ENCODE data around the gene ITGB3.
A peak's percentile ranks its signal among the peaks of the same experiment; 100 is the strongest.

The ITGB3 gene

DNA sequence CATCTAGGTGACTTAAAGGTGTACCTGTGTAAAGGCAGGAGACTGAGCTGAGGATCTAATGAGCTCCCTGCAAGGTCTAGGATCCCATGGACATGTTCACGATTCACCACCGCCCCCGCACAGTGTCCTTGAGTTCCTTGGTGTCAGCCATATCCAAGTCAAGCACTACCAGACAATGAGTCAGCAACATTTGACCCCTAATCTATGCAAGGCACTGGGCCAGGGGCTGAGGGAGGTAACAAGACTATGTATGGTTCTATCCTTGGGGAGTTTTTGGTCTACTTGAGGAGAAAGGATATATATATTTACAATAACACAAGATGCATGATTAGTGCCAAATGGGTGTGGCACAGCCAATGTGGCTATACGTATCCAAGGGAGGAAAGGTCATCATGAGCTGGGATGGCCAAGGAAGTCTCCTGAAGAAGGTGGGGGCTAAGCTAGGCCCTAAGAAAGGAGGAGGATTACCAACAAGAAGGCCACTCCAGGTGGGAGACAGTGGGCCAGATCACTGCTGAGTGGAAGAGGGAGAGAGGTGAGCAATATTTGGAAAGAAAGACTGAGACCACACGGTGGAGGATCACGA, 35.0 kb downstream of the ITGB3 start:
- in situ Hi-C loops (cut with MboI; ENCODE audit: low pct_unique_long_range_greater_than_20kb, low sequenced_read_pairs), result no loop called here
- DNase-seq, result no peak

DNA sequence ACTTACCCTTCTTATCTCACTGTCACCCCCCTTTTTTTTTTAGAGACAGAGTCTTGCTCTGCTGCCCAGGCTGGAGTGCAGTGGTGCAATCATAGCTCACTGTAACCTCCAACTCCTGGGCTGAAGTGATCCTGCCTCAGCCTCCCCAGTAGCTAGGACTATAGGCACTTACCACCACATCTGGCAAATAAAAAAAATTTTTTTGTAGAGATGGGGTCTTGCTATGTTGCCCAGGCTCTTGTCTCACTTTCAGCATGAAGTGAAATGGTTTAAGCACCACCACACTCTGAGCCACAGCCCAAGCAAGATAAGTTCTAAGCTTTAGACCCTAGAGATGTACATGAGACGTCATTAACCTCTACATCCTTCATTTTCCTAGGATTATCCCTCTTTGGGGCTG, 35.7 kb downstream of the ITGB3 start:
- no peak for DNase-seq
- in situ Hi-C loops (cut with MboI; ENCODE audit: low pct_unique_long_range_greater_than_20kb, low sequenced_read_pairs), result no loop called here

DNA sequence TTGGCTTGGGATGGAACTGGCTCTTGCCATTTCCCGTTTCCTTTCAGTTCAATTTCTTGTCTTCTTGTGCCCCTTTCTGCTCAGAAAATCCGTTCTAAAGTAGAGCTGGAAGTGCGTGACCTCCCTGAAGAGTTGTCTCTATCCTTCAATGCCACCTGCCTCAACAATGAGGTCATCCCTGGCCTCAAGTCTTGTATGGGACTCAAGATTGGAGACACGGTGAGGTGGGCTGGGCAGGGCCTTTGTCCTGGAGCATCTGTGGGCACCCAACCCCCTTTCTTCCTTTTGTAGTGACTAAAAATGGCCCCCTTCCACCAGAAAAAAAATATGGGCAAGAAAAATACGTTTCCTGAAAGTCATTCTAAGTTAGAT, 37.2 kb downstream of the ITGB3 start:
- no peak for DNase-seq
- in situ Hi-C loops (cut with MboI; ENCODE audit: low pct_unique_long_range_greater_than_20kb, low sequenced_read_pairs), result no loop called here

DNA sequence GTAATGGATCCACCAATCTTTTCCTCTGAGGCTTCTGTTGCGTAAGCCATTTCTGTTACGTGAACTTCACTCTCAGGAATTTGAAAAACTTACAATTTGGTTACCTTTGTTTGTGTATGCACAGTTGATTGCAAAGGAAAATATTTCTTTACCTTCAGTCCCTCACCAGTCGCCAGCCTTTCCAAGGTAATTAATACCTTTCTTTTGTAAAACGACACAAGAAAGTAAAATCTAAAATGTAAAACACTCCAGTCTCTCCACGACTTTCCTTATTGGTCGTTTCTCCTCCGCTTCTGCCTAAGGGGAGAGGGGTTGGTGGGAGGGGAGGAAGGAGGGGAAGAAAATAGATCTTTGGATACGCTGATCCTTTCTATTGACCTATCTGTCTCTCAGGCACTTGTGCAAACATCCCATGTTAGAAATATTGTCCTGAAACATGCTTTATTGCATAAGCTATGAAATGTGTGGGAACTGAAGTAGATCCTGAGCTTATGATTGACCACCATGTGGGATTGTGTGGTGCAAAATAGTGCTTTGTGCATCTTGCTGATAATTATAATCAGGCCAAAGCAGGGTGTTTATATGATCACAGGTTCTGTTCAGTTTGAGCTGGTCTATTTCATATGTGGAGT, 37.7 kb downstream of the ITGB3 start:
- no peak for DNase-seq
- in situ Hi-C loops (cut with MboI; ENCODE audit: low pct_unique_long_range_greater_than_20kb, low sequenced_read_pairs), result no loop called here

DNA sequence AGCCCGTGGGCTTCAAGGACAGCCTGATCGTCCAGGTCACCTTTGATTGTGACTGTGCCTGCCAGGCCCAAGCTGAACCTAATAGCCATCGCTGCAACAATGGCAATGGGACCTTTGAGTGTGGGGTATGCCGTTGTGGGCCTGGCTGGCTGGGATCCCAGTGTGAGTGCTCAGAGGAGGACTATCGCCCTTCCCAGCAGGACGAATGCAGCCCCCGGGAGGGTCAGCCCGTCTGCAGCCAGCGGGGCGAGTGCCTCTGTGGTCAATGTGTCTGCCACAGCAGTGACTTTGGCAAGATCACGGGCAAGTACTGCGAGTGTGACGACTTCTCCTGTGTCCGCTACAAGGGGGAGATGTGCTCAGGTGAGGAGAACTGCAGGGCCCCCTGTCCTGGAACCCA, 38.6 kb downstream of the ITGB3 start:
- no peak for DNase-seq
- in situ Hi-C loops (cut with MboI; ENCODE audit: low pct_unique_long_range_greater_than_20kb, low sequenced_read_pairs), result no loop called here

DNA sequence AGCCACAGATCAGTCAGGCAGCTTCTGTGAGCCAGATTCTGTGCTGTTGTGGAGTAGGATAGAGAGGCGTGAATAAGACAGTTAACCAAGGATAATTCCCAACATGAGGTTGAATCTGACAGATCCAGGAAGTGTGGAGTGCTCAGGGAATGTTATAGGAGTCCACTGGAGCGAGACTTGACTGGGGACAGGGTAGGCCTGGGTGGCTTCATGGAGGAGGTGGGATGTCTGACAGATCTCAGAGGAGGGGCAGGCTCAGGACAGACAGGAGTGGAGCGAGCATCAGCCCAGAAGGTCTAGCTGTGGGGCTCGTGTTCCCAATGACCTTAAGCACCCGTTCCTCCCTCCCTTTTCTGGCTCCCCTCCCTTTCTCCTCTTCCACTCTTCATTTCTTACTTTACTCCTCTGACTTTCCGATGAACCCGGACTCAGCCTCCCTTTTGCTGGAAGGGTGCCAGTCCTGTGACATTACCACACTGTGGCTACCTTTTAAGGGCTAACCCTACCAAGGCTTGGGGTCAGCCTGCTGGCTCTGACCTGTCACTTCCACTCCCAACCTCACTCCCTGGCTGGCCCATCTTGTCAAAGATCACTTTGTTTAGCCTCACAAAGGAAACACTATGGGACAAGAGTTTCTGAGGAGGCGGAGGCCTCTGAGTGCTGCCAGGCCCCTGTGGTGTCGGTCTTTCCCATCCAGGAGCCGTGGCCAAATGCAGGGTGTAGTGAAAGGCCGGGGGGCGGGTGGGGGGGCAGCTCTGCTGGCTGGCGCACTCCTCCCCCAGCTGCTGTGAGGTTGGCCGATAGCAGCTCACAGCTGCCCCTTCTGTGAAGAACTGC, 41.6 kb downstream of the ITGB3 start:
- DNase-seq, result no peak

DNA sequence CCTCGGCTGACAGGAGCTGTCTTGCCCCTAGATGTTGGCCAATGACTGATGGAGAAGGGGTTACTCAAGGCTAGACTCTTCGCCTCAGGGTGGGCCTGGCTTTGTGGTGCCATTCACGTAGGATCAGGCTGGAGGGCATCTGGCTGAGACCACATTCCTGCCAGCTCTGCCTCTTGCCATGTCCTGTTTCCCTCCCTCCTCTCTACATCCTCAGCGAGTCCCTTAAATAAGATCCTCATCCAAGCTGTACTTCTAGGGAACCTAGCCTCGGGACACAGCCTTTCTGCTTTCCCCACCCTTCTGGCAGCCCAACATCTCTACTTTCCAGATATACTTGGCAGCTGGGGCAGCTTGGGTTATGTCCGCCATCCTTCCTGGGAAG, 42.2 kb downstream of the ITGB3 start:
- DNase-seq, result no peak
- in situ Hi-C loops (cut with MboI; ENCODE audit: low pct_unique_long_range_greater_than_20kb, low sequenced_read_pairs), result no loop called here

More for the DNA sequence above, 41.6 kb downstream of the ITGB3 start:
- in situ Hi-C loops (cut with MboI; ENCODE audit: low pct_unique_long_range_greater_than_20kb, low sequenced_read_pairs), result no loop called here

DNA sequence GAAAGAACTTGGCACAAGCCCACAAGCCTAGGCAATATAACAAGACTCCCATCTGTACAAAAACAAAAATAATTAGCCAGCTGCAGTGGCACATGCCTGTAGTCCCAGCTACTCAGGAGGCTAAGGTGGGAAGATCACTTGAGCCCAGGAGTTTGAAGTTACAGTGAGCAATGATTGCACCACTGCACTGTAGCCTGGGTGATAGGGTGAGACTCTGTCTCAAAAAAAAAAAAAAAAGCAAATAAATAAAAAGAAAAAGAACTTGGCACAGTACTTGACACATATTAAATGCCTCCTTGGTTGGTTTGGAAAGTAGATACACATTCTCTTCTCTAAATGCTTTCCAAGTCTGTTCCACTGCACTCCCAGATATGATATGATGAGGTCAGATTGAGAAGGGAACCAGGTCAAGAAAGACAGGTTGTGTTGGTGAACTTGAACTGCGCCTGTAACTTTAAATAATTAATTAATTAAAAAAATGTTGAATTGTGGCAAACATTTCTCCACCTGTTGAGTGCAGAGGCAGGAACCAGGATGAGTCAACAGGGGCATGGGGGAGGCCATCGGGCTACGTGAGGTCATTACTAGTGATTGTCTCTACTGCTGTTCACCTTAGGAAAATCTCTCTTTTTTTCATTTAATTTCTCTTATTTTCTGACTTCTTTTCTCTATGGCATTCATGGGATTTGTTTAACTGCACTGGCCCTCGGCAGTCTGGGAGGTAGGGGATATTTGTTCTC, 44.2 kb downstream of the ITGB3 start:
- in situ Hi-C loops (cut with MboI; ENCODE audit: low pct_unique_long_range_greater_than_20kb, low sequenced_read_pairs), result no loop called here
- DNase-seq, result no peak

DNA sequence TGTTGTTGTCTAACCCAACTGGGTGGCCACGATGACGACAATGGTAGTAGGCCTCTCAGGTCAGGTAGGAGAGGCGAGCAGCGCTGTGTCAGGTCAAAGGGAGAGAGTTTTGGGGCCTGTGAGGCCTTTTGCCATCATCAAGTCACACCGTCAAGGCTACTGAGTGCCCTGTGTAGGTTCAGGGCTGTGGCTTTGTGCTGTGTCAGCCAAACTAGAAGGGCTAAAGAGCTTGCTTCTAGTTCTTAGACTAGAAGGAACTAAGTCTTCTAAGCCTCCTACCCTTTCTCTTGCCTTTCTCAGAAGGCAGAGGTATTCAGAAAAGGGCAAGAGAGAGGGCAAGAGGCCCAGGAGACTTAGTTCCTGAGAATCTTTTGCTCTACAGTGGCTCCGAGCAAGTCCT, 45.1 kb downstream of the ITGB3 start:
- no peak for DNase-seq

DNA sequence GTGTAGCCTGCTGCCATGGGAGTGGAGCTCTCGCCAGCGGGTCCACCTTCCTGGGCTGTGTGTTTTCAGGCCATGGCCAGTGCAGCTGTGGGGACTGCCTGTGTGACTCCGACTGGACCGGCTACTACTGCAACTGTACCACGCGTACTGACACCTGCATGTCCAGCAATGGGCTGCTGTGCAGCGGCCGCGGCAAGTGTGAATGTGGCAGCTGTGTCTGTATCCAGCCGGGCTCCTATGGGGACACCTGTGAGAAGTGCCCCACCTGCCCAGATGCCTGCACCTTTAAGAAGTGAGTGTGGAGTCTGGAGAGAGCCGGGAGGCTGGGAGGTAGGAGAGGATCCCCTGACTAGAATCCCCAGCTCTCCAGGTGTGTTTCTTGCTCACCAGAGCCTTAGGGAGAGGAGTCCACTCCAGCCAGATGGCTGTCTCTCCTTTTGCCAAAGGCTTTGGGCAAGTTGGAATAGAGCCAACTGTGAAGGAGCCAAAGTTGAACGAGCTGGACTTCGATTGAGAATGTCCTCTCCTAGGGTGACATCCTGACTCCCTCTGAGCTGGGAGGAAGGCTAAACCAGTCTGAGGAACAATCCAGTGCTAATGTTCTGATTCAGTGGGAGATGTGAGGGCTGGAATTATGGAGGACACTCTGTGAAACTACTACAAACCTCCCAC, 45.7 kb downstream of the ITGB3 start:
- in situ Hi-C loops (cut with MboI; ENCODE audit: low pct_unique_long_range_greater_than_20kb, low sequenced_read_pairs), result no loop called here
- no peak for DNase-seq

More for the DNA sequence above, 45.1 kb downstream of the ITGB3 start:
- in situ Hi-C loops (cut with MboI; ENCODE audit: low pct_unique_long_range_greater_than_20kb, low sequenced_read_pairs), result no loop called here

DNA sequence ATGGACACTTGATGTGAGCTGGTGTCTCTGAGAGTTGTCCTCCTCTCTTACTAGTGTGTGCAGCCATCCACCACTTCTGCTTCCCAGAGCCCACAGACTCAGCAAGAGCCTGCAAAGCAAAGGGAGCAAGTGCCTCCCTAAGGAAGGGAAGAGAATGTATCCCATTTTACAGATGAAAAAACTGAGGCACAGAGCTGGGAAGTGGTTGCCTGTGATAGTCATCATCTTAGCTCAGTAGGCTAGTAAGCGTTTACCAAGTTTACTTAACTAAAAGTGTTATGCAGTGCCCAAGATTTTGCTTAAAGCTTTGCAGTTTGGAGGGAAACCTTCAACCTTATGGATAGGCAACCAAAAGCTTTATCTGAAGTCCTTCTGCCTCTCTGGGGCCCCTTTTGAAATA, 47.1 kb downstream of the ITGB3 start:
- in situ Hi-C loops (cut with MboI; ENCODE audit: low pct_unique_long_range_greater_than_20kb, low sequenced_read_pairs), result no loop called here
- DNase-seq, result no peak

DNA sequence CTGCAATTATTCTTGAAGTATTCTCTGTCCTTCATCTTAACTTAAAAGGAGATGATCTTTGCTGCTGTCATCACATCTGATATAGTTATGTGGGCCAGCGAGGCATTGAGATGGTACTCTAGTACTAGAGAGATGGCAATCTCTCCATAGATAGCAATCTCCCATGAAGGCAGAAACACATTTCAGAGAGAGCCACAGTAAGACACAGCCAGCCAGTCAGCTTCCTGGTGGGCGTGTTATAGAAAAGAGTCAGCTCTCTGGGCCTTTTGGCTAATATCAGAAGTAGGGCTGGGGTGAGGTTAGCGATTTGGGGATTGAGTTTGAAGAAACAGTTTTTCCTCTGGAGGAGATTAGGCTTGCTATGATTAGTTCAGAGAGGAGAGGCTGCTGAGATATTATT, 47.5 kb downstream of the ITGB3 start:
- in situ Hi-C loops (cut with MboI; ENCODE audit: low pct_unique_long_range_greater_than_20kb, low sequenced_read_pairs), result no loop called here
- DNase-seq, result no peak

DNA sequence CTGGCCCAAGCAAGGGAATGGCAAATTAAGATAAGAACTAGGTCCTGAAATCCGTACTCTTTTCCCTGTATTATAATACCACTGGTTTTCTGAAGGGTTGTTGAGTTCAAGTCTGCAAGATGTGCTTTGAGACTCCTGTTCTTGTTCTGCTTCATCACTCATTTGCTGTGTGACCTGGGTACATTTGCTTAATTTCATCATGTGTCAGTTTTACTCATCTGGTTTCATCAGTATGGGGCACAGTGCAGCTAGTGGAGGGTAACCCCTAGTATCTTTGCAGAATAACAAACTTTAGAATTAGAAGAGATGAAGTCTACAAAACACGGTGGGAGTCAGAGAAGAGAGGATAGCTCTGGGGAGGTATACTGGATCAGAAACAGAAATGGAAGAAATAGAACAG, 48.2 kb downstream of the ITGB3 start:
- no peak for DNase-seq
- in situ Hi-C loops (cut with MboI; ENCODE audit: low pct_unique_long_range_greater_than_20kb, low sequenced_read_pairs), result no loop called here

DNA sequence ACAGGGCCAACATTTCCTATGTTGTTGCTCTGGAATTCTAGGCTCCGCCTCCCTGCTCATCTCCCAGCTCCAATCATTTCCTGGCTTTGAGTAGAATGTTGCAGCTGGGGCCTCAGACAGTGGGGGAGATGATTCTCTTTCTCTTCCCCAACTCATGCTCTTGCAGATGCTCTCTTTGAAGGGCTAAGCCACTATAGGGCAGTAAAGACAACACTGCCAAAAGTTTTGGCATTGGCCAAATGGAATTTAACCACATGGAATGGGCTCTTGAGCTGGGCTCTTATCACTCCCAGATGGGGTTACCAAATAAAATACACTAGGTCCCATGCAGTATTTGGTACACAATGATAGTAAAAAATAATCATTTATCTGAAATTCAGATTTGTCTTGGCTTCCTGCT, 50.6 kb downstream of the ITGB3 start:
- in situ Hi-C loops (cut with MboI; ENCODE audit: low pct_unique_long_range_greater_than_20kb, low sequenced_read_pairs), result no loop called here
- no peak for DNase-seq

DNA sequence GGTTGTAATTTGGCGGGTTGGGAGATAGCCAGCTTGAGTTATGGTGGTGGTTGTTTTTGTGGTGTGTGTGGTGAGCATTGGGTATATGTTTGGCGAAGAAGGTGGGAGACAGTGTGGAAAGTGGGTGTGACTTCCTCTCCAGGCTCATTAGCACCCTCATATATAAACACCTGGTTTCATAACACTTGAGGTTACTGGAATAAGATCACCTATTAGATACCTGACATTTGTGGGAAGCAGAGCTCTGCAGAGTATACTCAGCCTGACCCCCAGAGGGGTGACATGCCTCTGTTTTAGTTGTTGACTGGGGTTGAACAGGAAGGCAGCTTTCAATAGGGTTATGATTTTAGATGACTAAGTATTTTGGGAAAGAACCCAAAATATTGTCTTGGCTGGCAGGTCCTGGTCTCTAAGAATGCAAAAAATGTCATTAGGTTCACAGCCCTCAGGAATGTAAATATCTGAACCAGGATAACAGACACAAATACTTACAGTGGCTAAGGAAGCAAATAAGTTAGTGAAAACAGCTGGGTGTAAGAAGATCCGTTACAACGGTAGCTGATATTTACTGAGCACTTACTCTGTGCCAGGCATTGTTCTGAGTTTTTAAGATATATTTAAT, 51.8 kb downstream of the ITGB3 start:
- peak; percentile 7 for DNase-seq
- in situ Hi-C loops (cut with MboI; ENCODE audit: low pct_unique_long_range_greater_than_20kb, low sequenced_read_pairs), result no loop called here

DNA sequence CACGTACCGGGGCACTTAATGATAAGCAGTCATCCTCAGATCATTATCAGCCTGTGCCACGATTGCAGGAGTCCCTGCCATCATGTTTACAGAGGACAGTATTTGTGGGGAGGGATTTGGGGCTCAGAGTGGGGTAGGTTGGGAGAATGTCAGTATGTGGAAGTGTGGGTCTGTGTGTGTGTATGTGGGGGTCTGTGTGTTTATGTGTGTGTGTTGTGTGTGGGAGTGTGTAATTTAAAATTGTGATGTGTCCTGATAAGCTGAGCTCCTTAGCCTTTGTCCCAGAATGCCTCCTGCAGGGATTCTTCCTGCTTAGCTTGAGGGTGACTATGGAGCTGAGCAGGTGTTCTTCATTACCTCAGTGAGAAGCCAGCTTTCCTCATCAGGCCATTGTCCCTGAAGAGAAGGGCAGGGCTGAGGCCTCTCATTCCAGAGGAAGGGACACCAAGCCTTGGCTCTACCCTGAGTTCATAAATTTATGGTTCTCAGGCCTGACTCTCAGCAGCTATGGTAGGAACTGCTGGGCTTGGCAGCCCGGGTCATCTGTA, 56.6 kb downstream of the ITGB3 start:
- no peak for DNase-seq
- in situ Hi-C loops (cut with MboI; ENCODE audit: low pct_unique_long_range_greater_than_20kb, low sequenced_read_pairs), result no loop called here

DNA sequence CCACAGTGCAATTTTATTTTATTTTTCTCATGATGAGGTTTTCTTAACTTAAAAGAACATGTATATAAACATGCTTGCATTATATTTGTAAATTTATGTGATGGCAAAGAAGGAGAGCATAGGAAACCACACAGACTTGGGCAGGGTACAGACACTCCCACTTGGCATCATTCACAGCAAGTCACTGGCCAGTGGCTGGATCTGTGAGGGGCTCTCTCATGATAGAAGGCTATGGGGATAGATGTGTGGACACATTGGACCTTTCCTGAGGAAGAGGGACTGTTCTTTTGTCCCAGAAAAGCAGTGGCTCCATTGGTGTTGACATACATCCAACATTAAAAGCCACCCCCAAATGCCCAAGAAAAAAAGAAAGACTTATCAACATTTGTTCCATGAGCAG, 57.8 kb downstream of the ITGB3 start:
- in situ Hi-C loops (cut with MboI; ENCODE audit: low pct_unique_long_range_greater_than_20kb, low sequenced_read_pairs), result no loop called here

DNA sequence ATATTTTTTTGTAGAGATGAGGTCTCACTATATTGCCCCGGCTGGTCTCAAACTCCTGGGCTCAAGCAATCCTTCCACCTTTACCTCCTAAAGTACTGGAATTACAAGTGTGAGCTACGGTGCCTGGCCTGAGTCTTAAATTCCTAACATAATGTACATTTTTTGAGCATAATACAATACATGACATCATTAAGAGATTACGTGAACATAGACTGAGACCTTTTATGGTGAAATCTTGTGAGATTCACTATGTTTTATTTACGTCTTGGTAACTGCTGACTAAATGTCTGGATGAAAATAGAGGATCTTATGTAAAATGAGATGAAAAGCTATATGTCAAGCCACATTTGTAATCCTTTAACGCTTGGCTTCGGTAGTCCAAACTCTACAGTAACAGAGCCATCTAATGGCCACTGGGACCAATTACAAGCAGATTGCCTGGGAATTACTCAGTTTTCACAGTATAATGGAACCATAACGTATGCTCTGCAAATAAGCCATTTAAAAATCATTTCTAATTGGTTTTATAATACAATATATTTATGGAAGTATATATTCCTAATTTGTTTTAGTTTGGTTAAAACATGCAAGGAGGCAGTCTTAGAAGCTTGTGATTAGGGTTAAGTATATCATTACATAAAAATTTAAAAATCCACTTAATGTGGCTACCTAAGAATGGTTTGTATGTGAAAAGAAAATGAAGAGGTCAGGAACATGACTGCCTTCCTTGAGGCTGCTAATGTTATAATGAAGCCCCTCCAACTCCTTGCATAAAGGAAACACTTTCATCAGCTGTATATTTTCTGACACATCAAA, 62.0 kb downstream of the ITGB3 start:
- in situ Hi-C loops (cut with MboI; ENCODE audit: low pct_unique_long_range_greater_than_20kb, low sequenced_read_pairs), result no loop called here
- DNase-seq, result peak; percentile 70

More for the DNA sequence above, 57.8 kb downstream of the ITGB3 start:
- DNase-seq, result no peak

Data from KBM-7 (cell line).